Natural killer cell (primary cell): Measurements from ENCODE around the gene ZNF232. TPM values are rescaled to one million over a fixed set of nuclear protein-coding genes. Genes with fewer than 3 reads are reported as not detected.
"Not testable (repeated sequence)": the region's sequence is repeated elsewhere in the genome, so short reads cannot be mapped to it uniquely, and the experiment has no call there.

Experiments
- ATAC-seq, 3 donors: fragments of 150-1000 bp in 2 of 3; fragments of 200-7000 bp in 1 of 3; cut with Tn5 transposase; 1 replicate in 1 of 3; 2 replicates in 2 of 3; pipeline ENCODE4 v1.10.0; 2021; ENCODE audit warnings: mild to moderate bottlenecking in 2 of 3, moderate library complexity in 2 of 3
- DNase-seq, 2 donors: peaks; one replicate each; pipeline versions ENCODE4 v3.0.0 to v3.0.0-alpha.2; 2013 to 2021; ENCODE audit warnings: mixed read lengths in 1 of 2
- H3K27ac ChIP-seq: one replicate; pipeline ENCODE4 v1.5.1; 2013; ENCODE audit warnings: mild to moderate bottlenecking, low read length
- H3K27me3 ChIP-seq: one replicate; pipeline ENCODE4 v1.6.1; 2013; ENCODE audit warnings: low read length; ENCODE audit not compliant: control insufficient read depth, insufficient read depth
- H3K36me3 ChIP-seq: one replicate; pipeline ENCODE4 v1.6.1; 2013; ENCODE audit warnings: low read length; ENCODE audit not compliant: control insufficient read depth, insufficient read depth
- H3K4me1 ChIP-seq: one replicate; pipeline ENCODE4 v1.6.1; 2013; ENCODE audit warnings: low read length; ENCODE audit not compliant: control insufficient read depth, insufficient read depth
- H3K4me3 ChIP-seq: one replicate; pipeline ENCODE4 v1.5.1; 2013; ENCODE audit warnings: low read length
- H3K9me3 ChIP-seq: one replicate; pipeline ENCODE4 v1.6.1; 2013; ENCODE audit warnings: low read length; ENCODE audit not compliant: control insufficient read depth, insufficient read depth
- H3K27ac Mint-ChIP-seq, 2 donors: one replicate each; pipeline ENCODE4 v1.8.0; 2022; ENCODE audit warnings: mild to moderate bottlenecking in 2 of 2, mixed read lengths in 2 of 2, moderate library complexity in 1 of 2
- H3K27me3 Mint-ChIP-seq, 2 donors: one replicate each; pipeline ENCODE4 v1.8.0; 2022; ENCODE audit warnings: low read depth in 2 of 2, mixed read lengths in 2 of 2
- H3K36me3 Mint-ChIP-seq: one replicate; pipeline ENCODE4 v1.8.0; 2022; ENCODE audit warnings: mixed read lengths
- H3K4me1 Mint-ChIP-seq, 2 donors: one replicate each; pipeline ENCODE4 v1.8.0; 2022; ENCODE audit warnings: mixed read lengths in 2 of 2
- H3K4me3 Mint-ChIP-seq: one replicate; pipeline ENCODE4 v1.8.0; 2022; ENCODE audit warnings: mild to moderate bottlenecking, moderate library complexity, mixed read lengths
- H3K9me3 Mint-ChIP-seq, 2 donors: one replicate each; pipeline ENCODE4 v1.8.0; 2022; ENCODE audit warnings: mixed read lengths in 2 of 2
- WGBS: methylation state at CpG from one replicate; pipeline ENCODE4 v1.1.7; 2013; ENCODE audit warnings: missing lambda C conversion rate; ENCODE audit not compliant: insufficient coverage; 5-methylcytosine and 5-hydroxymethylcytosine counted together
- intact Hi-C: fragments of 100-400 bp; cut with micrococcal nuclease; formaldehyde crosslinking; loops from one replicate; pipeline ENCODE4 v1.14.2; 2022
- total RNA-seq, 4 donors: library from RNA; stranded (reverse); fragments of 120-200 nt in 1 of 4; gene quantifications; one replicate each; pipeline versions ENCODE4 v1.2.3 to v1.2.4, GENCODE V29; 2013 to 2022
- TF ChIP-seq, protein P1 (sequence below): fragments of 200-600 bp; IDR thresholded peaks from one replicate; pipeline ENCODE4 v1.8.0; 2022; ENCODE audit warnings: antibody characterized with exemption

ZNF232 gene
- total RNA-seq = 1 to 10 TPM; 2.8 to 6.5 (median 5.6) TPM
- 12.4 TPM for total RNA-seq (2013)

DNA sequence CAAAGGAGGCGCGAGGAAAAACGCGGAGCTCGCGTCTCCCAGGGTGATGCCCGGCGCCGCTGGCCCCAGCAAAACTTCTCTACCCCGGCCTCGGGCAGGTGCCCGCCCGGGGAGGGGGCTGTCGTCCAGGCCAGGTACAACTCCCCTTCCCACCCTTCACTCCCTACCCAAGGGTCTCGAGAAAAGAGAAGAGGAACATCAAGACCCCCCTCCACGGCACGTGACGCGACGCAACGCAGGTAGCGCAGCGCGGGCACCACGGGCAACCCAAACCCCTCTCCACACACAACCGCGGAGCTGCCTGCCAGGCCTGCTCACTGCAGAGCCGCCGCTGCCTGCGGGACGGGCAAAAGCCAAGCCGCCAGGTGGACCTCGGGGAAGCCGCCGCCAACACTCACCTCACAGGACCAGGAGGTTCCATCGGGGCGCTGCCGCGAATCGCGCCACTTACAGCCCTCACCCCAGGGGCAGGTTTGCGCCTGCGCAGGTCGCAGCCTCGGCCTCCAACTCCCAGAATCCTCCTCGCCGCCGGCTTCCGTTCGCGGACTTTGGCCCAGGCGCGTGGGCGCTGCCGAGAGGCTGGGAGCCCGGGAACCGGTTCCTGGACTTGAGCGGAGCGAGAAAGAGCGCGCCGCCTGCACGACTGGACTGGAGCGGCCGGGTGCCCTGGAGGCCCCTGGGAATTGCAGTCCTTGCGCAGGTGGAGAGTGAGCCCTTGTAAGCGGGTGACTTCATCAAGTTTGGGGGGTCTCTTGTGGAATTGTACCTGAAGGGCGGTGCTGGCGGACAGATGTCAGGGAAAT lies at the start of gene ZNF232:
Gene ZNF232 (minus strand): TSS at position 477 of the 803 bp plus-strand sequence. CDS start 56 bp downstream, at position 421.
- peak within 1 kb of the TSS; percentile 96 for H3K4me3 ChIP-seq
- ATAC-seq (peak; percentile 93 to 94 (median 93)), DNase-seq (peak; percentile 82 to 95)
- WGBS = under 1% methylated on average over 69 of the region's 69 CpGs
- peaks cover 19% of the 10 kb centered on the region in 2 donors for H3K4me1 Mint-ChIP-seq
- peak within 1 kb of the TSS; percentile 56 for H3K27ac ChIP-seq
- TF ChIP-seq, protein P1, sequence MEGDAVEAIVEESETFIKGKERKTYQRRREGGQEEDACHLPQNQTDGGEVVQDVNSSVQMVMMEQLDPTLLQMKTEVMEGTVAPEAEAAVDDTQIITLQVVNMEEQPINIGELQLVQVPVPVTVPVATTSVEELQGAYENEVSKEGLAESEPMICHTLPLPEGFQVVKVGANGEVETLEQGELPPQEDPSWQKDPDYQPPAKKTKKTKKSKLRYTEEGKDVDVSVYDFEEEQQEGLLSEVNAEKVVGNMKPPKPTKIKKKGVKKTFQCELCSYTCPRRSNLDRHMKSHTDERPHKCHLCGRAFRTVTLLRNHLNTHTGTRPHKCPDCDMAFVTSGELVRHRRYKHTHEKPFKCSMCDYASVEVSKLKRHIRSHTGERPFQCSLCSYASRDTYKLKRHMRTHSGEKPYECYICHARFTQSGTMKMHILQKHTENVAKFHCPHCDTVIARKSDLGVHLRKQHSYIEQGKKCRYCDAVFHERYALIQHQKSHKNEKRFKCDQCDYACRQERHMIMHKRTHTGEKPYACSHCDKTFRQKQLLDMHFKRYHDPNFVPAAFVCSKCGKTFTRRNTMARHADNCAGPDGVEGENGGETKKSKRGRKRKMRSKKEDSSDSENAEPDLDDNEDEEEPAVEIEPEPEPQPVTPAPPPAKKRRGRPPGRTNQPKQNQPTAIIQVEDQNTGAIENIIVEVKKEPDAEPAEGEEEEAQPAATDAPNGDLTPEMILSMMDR = no peak
- H3K27me3 ChIP-seq = peaks cover 10% of the 10 kb centered on the region
- no peaks in the 10 kb centered on the region for H3K9me3 Mint-ChIP-seq
- intact Hi-C loops = loop anchor here (1.0 to 10.0 kb wide), 2 partner anchors 14 to 323 kb away; partner anchors contain the start of gene C1QBP
- H3K36me3 ChIP-seq = peaks cover 12% of the 10 kb centered on the region
- peaks cover 4 to 18% of the 10 kb centered on the region in 2 donors for H3K27me3 Mint-ChIP-seq
- no peaks in the 10 kb centered on the region for H3K36me3 Mint-ChIP-seq
- H3K9me3 ChIP-seq = no peaks in the 10 kb centered on the region
- H3K27ac Mint-ChIP-seq = peak within 1 kb of the TSS; percentile 73 to 84
- peaks cover 18% of the 10 kb centered on the region for H3K4me1 ChIP-seq
- H3K4me3 Mint-ChIP-seq = peak within 1 kb of the TSS; percentile 86

DNA sequence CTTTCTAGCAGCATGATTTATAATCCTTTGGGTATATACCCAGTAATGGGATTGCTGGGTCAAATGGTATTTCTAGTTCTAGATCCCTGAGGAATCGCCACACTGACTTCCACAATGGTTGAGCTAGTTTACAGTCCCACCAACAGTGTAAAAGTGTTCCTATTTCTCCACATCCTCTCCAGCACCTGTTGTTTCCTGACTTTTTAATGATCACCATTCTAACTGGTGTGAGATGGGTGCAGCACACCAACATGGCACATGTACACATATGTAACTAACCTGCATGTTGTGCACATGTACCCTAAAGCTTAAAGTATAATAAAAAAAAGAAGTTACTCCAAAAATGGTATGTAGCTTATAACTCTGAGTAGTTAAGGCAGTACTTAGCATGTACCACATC lies 49.0 kb upstream of the ZNF232 start:
- H3K4me1 ChIP-seq, ATAC-seq, H3K27ac Mint-ChIP-seq, H3K9me3 ChIP-seq, DNase-seq, H3K4me1 Mint-ChIP-seq, H3K36me3 Mint-ChIP-seq, H3K36me3 ChIP-seq, H3K27me3 ChIP-seq, H3K4me3 ChIP-seq, H3K9me3 Mint-ChIP-seq, H3K4me3 Mint-ChIP-seq, intact Hi-C loops, H3K27ac ChIP-seq: not testable (repeated sequence)
- peaks cover 7 to 18% of the 10 kb centered on the region in 2 donors for H3K27me3 Mint-ChIP-seq
- no CpG with 5 or more reads among the region's 1 CpG for WGBS

DNA sequence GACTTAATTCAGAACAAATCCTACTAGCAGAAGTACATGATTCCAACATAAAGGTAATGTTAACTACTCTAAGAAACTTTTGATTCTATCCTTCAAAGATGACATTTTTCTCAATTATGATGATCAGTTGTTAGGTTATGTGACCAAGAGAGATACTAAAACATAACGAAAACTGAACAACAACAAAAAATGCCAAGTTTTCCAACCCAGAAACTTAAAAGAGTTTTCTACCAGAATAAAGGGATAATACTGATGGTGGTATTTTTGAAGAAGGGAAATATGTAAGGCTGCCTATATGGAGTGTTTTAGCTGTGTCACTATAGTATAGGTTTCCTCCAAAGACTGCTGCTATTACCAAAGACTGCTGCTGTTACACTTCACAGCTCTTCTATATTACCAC lies 34.4 kb upstream of the ZNF232 start:
- H3K4me3 Mint-ChIP-seq, H3K4me1 Mint-ChIP-seq, H3K4me1 ChIP-seq, H3K9me3 ChIP-seq, DNase-seq, H3K36me3 ChIP-seq, H3K27me3 ChIP-seq, ATAC-seq, H3K27ac ChIP-seq, H3K36me3 Mint-ChIP-seq, H3K9me3 Mint-ChIP-seq, H3K4me3 ChIP-seq, intact Hi-C loops, H3K27ac Mint-ChIP-seq: not testable (repeated sequence)
- peaks cover 4 to 17% of the 10 kb centered on the region in 2 donors for H3K27me3 Mint-ChIP-seq
- WGBS = no CpG with 5 or more reads among the region's 1 CpG

DNA sequence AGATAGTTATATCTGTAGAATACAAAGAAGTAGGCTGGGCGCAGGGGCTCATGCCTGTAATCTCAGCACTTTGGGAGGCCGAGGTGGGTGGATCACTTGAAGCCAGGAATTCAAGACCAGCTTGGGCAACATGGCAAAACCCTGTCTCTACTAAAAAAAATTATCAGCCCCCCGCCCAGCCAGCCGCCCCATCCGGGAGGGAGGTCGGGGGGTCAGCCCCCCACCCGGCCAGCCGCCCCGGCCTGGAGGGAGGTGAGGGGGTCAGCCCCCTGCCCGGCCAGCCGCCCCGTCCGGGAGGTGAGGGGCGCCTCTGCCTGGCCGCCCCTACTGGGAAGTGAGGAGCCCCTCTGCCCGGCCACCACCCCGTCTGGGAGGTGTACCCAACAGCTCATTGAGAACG lies 31.2 kb upstream of the ZNF232 start:
- DNase-seq, H3K4me3 ChIP-seq, ATAC-seq, H3K4me1 ChIP-seq, H3K27ac Mint-ChIP-seq, H3K36me3 Mint-ChIP-seq, H3K4me1 Mint-ChIP-seq, H3K9me3 ChIP-seq, H3K9me3 Mint-ChIP-seq, H3K4me3 Mint-ChIP-seq, H3K27me3 ChIP-seq, intact Hi-C loops, H3K36me3 ChIP-seq, H3K27ac ChIP-seq: not testable (repeated sequence)
- H3K27me3 Mint-ChIP-seq = peaks cover 4 to 17% of the 10 kb centered on the region in 2 donors
- WGBS = 83% methylated on average over 2 of the region's 18 CpGs

DNA sequence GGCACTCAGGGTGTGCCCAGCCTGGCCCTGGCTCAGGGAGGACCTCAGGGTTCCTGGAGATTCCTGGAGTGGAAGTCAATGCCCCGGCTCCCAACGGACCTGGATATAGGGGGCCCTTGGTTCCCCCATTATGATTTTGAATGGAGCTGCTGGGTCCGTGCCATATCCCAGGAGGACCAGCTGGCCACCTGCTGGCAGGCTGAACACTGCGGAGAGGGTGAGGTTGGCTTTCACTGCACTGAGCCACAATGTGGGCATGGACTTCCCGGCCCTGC lies 27.7 kb upstream of the ZNF232 start:
- H3K4me3 ChIP-seq = no peak overlapping the region
- H3K9me3 Mint-ChIP-seq = no peaks in the 10 kb centered on the region
- H3K9me3 ChIP-seq = no peaks in the 10 kb centered on the region
- H3K36me3 ChIP-seq = no peaks in the 10 kb centered on the region
- H3K36me3 Mint-ChIP-seq = no peaks in the 10 kb centered on the region
- H3K27me3 Mint-ChIP-seq = peaks cover 0 to 4% of the 10 kb centered on the region in 2 donors
- 97% methylated on average over 5 of the region's 5 CpGs for WGBS
- DNase-seq (no peak), ATAC-seq (no peak)
- no peaks in the 10 kb centered on the region for H3K27me3 ChIP-seq
- H3K4me1 ChIP-seq = no peaks in the 10 kb centered on the region
- no peak overlapping the region for H3K27ac ChIP-seq
- no peak overlapping the region for H3K27ac Mint-ChIP-seq
- H3K4me1 Mint-ChIP-seq = no peaks in the 10 kb centered on the region
- TF ChIP-seq, protein P1 = no peak
- intact Hi-C loops = no loop called here
- H3K4me3 Mint-ChIP-seq = no peak overlapping the region
